Measurements from ENCODE around the gene SAP130.

SAP130 gene

DNA sequence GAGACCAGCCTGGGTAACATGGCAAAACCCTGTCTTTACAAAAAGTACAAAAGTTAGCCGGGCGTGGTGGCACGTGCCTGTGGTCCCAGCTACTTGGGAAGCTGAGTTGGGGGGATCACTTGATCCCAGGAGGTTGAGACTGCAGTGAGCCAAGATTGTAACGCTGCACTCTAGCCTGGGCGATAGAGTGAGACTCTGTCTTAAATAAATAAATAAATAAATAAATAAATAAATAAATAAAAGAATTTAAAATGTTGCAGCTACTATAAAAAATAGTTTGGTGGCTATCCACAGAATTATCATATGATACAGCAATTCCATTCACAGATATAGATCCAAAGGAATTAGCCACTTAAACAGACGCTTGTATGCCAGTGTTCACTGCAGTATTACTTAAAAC is 92.5 kb downstream of the SAP130 start:
- Histone ChIP-seq H3K79me2 (ENCODE audit: control insufficient read depth, insufficient read depth, low read length) (no peaks in the 10 kb centered on the region), H2AK5ac (ENCODE audit: low read length) (no peak overlapping the region), H2BK5ac (ENCODE audit: low read length) (no peak overlapping the region), H3K9ac (ENCODE audit: low read length) (no peak overlapping the region), H2BK15ac (replicated peaks; ENCODE audit: low read depth) (no peak overlapping the region), H3K79me1 (ENCODE audit: low read length) (no peaks in the 10 kb centered on the region), H3K18ac (ENCODE audit: low read length) (no peak overlapping the region), H3K56ac (ENCODE audit: low read length) (no peak overlapping the region), H3K4me3 (ENCODE audit: low read length) (no peak overlapping the region), H3K23ac (ENCODE audit: low read length) (no peak overlapping the region), H3K4me1 (ENCODE audit: control insufficient read depth, low read depth, low read length) (no peaks in the 10 kb centered on the region), H4K8ac (ENCODE audit: low read depth, low read length) (no peak overlapping the region), H2BK120ac (ENCODE audit: low read depth, low read length) (no peak overlapping the region), H4K5ac (ENCODE audit: low read length) (no peak overlapping the region), H3K36me3 (ENCODE audit: control insufficient read depth, insufficient read depth, low read length) (no peaks in the 10 kb centered on the region), H3K4me2 (ENCODE audit: low read length) (no peak overlapping the region), H3K4ac (ENCODE audit: low read depth, low read length) (no peak overlapping the region), H3K27ac (ENCODE audit: low read depth, low read length) (no peak overlapping the region), H3K27me3 (ENCODE audit: insufficient read depth, low read length, poor library complexity) (no peaks in the 10 kb centered on the region)
- WGBS (ENCODE audit: extremely low coverage, insufficient coverage, low lambda C conversion rate) = no CpG with 5 or more reads among the region's 6 CpGs
- no peak for DNase-seq

DNA sequence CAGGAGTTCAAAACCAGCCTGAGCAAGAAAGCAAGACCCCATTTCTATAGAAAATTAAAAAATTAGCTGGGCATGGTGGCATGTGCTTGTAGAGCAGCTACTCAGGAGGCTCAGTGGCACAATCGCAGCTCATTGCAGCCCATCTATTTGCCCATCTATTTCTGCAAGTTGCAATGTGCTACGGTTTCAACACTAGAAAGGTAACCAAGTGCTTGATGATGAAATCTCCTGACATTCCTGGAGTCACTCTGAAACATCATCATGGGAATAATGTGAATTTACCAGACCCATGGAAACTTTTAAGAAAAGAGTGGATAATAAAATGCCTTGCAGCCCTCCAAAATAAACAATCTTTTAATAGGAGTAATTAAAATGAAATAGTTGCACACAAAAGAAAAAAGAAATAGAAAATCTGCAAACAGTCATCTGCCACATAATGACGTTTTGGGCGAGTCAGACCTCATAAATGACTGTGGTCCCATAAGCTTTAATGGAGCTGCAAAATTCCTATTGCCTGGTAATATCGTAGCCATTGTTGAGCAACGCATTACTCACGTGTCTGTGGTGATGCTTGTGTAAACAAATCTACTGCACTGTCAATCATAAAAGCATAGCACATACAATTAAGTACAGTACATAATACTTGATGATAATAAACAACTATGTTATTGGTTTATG is 95.5 kb downstream of the SAP130 start:
- Histone ChIP-seq H3K18ac (ENCODE audit: low read length) (no peak overlapping the region), H2BK120ac (ENCODE audit: low read depth, low read length) (no peak overlapping the region), H2BK15ac (replicated peaks; ENCODE audit: low read depth) (no peak overlapping the region), H3K4me3 (ENCODE audit: low read length) (no peak overlapping the region), H3K23ac (ENCODE audit: low read length) (no peak overlapping the region), H3K27ac (ENCODE audit: low read depth, low read length) (no peak overlapping the region), H2BK5ac (ENCODE audit: low read length) (no peak overlapping the region), H3K4ac (ENCODE audit: low read depth, low read length) (no peak overlapping the region), H4K8ac (ENCODE audit: low read depth, low read length) (no peak overlapping the region), H3K9ac (ENCODE audit: low read length) (no peak overlapping the region), H3K36me3 (ENCODE audit: control insufficient read depth, insufficient read depth, low read length) (no peaks in the 10 kb centered on the region), H3K56ac (ENCODE audit: low read length) (no peak overlapping the region), H3K79me1 (ENCODE audit: low read length) (no peaks in the 10 kb centered on the region), H2AK5ac (ENCODE audit: low read length) (no peak overlapping the region), H3K27me3 (ENCODE audit: insufficient read depth, low read length, poor library complexity) (no peaks in the 10 kb centered on the region), H3K79me2 (ENCODE audit: control insufficient read depth, insufficient read depth, low read length) (no peaks in the 10 kb centered on the region), H4K5ac (ENCODE audit: low read length) (no peak overlapping the region), H3K4me1 (ENCODE audit: control insufficient read depth, low read depth, low read length) (no peaks in the 10 kb centered on the region), H3K4me2 (ENCODE audit: low read length) (no peak overlapping the region)
- DNase-seq = peak; percentile 30
- no CpG with 5 or more reads among the region's 7 CpGs for WGBS (ENCODE audit: extremely low coverage, insufficient coverage, low lambda C conversion rate)

DNA sequence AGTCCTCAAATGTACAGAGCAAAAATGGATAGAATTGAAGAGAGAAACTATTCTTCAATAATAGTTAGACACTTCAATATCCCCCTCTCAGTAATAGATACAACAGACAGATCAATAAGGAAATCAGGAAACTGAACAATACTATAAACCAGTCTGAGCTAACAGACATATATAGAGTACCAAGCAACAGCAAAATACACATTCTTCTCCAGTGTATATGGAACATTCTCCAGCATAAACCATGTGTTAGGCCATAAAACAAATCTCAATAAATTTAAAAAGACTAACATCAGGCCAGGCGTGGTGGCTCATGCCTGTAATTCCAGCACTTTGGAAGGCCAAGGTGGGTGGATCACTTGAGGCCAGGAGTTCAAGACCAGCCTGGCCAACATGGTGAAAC is 98.4 kb downstream of the SAP130 start:
- no peaks in the 10 kb centered on the region for H3K79me2 ChIP-seq (ENCODE audit: control insufficient read depth, insufficient read depth, low read length)
- H3K4me2 ChIP-seq (ENCODE audit: low read length) = no peak overlapping the region
- DNase-seq = no peak
- no peak overlapping the region for H3K56ac ChIP-seq (ENCODE audit: low read length)
- no peak overlapping the region for H4K8ac ChIP-seq (ENCODE audit: low read depth, low read length)
- no peak overlapping the region for H3K23ac ChIP-seq (ENCODE audit: low read length)
- no peaks in the 10 kb centered on the region for H3K36me3 ChIP-seq (ENCODE audit: control insufficient read depth, insufficient read depth, low read length)
- H3K27ac ChIP-seq (ENCODE audit: low read depth, low read length) = no peak overlapping the region
- no peak overlapping the region for H4K5ac ChIP-seq (ENCODE audit: low read length)
- no peak overlapping the region for H3K9ac ChIP-seq (ENCODE audit: low read length)
- no peaks in the 10 kb centered on the region for H3K27me3 ChIP-seq (ENCODE audit: insufficient read depth, low read length, poor library complexity)
- H2BK5ac ChIP-seq (ENCODE audit: low read length) = no peak overlapping the region
- WGBS (ENCODE audit: extremely low coverage, insufficient coverage, low lambda C conversion rate) = no CpG with 5 or more reads among the region's 1 CpG
- H2BK15ac ChIP-seq (replicated peaks; ENCODE audit: low read depth) = no peak overlapping the region
- H3K18ac ChIP-seq (ENCODE audit: low read length) = no peak overlapping the region
- no peak overlapping the region for H3K4me3 ChIP-seq (ENCODE audit: low read length)
- no peak overlapping the region for H3K4ac ChIP-seq (ENCODE audit: low read depth, low read length)
- H3K79me1 ChIP-seq (ENCODE audit: low read length) = no peaks in the 10 kb centered on the region
- no peak overlapping the region for H2BK120ac ChIP-seq (ENCODE audit: low read depth, low read length)
- no peak overlapping the region for H2AK5ac ChIP-seq (ENCODE audit: low read length)
- H3K4me1 ChIP-seq (ENCODE audit: control insufficient read depth, low read depth, low read length) = no peaks in the 10 kb centered on the region

DNA sequence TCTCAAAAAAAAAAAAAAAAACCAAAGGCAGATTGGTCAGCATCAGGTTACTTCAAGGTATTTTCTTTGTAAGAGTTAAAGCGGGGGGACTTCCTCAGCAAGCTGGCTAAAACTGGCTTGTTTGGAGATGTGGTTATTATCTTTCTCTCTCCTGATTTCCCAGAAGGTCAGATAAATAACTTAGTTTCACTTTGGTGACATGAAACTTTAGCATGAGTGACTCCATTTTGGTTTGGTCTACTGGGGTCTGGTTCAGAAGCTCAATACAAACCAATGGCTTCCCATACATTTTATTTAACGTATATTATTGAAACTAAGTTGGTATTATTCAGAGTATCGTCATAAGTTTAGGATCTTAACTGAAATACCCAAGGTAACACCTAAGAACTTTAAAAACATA is 100.5 kb downstream of the SAP130 start:
- DNase-seq = no peak
- Histone ChIP-seq H3K36me3 (ENCODE audit: control insufficient read depth, insufficient read depth, low read length) (no peaks in the 10 kb centered on the region), H3K4me1 (ENCODE audit: control insufficient read depth, low read depth, low read length) (no peaks in the 10 kb centered on the region), H3K27ac (ENCODE audit: low read depth, low read length) (no peak overlapping the region), H3K4me3 (ENCODE audit: low read length) (no peak overlapping the region), H4K8ac (ENCODE audit: low read depth, low read length) (no peak overlapping the region), H3K9ac (ENCODE audit: low read length) (no peak overlapping the region), H4K5ac (ENCODE audit: low read length) (no peak overlapping the region), H3K79me2 (ENCODE audit: control insufficient read depth, insufficient read depth, low read length) (no peaks in the 10 kb centered on the region), H2BK120ac (ENCODE audit: low read depth, low read length) (no peak overlapping the region), H2BK5ac (ENCODE audit: low read length) (no peak overlapping the region), H2AK5ac (ENCODE audit: low read length) (no peak overlapping the region), H3K56ac (ENCODE audit: low read length) (no peak overlapping the region), H2BK15ac (replicated peaks; ENCODE audit: low read depth) (no peak overlapping the region), H3K18ac (ENCODE audit: low read length) (no peak overlapping the region), H3K4me2 (ENCODE audit: low read length) (no peak overlapping the region), H3K4ac (ENCODE audit: low read depth, low read length) (no peak overlapping the region), H3K79me1 (ENCODE audit: low read length) (no peaks in the 10 kb centered on the region), H3K23ac (ENCODE audit: low read length) (no peak overlapping the region), H3K27me3 (ENCODE audit: insufficient read depth, low read length, poor library complexity) (no peaks in the 10 kb centered on the region)
- whole genome bisulfite sequencing (ENCODE audit: extremely low coverage, insufficient coverage, low lambda C conversion rate) = no CpG with 5 or more reads among the region's 3 CpGs

DNA sequence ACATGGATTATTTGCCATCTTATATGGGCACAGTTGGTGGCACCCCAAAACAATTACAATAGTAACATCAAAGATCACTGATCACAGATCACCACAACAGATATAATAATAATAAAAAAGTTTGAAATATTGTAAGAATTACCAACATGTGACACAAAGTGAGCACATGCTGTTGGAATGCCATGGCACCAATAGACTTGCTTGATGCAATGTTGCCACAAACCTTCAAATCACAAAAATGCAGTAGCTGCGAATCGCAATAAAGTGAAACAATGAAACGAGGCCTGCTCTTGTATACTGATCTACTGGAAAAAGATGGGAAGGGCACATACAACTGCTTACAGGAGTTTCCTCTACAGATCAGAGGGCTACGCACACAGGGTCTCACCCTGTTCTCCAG is 109.9 kb downstream of the SAP130 start:
- no peak overlapping the region for H3K4me3 ChIP-seq (ENCODE audit: low read length)
- no peak overlapping the region for H2BK5ac ChIP-seq (ENCODE audit: low read length)
- no peak overlapping the region for H3K23ac ChIP-seq (ENCODE audit: low read length)
- H3K79me1 ChIP-seq (ENCODE audit: low read length) = no peaks in the 10 kb centered on the region
- H2AK5ac ChIP-seq (ENCODE audit: low read length) = no peak overlapping the region
- H3K27ac ChIP-seq (ENCODE audit: low read depth, low read length) = no peak overlapping the region
- H3K79me2 ChIP-seq (ENCODE audit: control insufficient read depth, insufficient read depth, low read length) = no peaks in the 10 kb centered on the region
- H3K4me1 ChIP-seq (ENCODE audit: control insufficient read depth, low read depth, low read length) = no peaks in the 10 kb centered on the region
- no peaks in the 10 kb centered on the region for H3K27me3 ChIP-seq (ENCODE audit: insufficient read depth, low read length, poor library complexity)
- no peaks in the 10 kb centered on the region for H3K36me3 ChIP-seq (ENCODE audit: control insufficient read depth, insufficient read depth, low read length)
- DNase-seq = no peak
- H3K56ac ChIP-seq (ENCODE audit: low read length) = no peak overlapping the region
- no CpG with 5 or more reads among the region's 4 CpGs for WGBS (ENCODE audit: extremely low coverage, insufficient coverage, low lambda C conversion rate)
- no peak overlapping the region for H2BK120ac ChIP-seq (ENCODE audit: low read depth, low read length)
- H3K4ac ChIP-seq (ENCODE audit: low read depth, low read length) = no peak overlapping the region
- no peak overlapping the region for H3K4me2 ChIP-seq (ENCODE audit: low read length)
- H3K9ac ChIP-seq (ENCODE audit: low read length) = no peak overlapping the region
- H3K18ac ChIP-seq (ENCODE audit: low read length) = no peak overlapping the region
- H4K5ac ChIP-seq (ENCODE audit: low read length) = no peak overlapping the region
- H4K8ac ChIP-seq (ENCODE audit: low read depth, low read length) = no peak overlapping the region
- no peak overlapping the region for H2BK15ac ChIP-seq (replicated peaks; ENCODE audit: low read depth)

DNA sequence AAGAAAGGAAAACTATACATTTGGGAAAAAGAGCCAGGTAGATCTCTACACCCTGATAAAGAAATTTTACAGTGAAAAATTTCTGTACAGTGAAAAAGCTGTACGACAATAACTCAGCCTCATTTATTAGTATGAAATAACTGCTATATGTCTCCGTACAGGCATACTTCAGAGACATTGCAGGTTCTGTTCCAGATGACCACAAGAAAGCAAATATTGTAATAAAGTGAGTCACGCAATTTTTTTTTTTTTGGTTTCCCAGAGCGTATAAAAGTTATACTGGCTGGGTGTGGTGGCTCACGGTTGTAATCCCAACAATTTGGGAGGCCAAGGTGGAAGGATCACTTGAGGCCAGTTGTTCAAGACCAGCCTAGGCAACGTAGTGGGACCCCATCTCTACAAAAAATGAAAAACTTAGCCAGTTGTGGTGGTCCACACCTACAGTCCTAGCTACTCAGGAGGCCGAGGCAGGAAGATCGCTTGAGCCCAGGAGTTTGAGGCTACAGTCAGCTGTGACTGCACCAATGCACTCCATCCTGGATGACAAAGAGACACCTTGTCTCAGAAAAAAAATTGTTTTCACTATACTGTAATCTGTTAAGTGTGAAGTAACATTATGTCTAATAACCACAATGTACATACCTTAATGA is 113.9 kb downstream of the SAP130 start:
- H2BK15ac ChIP-seq (replicated peaks; ENCODE audit: low read depth) = no peak overlapping the region
- no peaks in the 10 kb centered on the region for H3K79me2 ChIP-seq (ENCODE audit: control insufficient read depth, insufficient read depth, low read length)
- H3K79me1 ChIP-seq (ENCODE audit: low read length) = no peaks in the 10 kb centered on the region
- H3K4me2 ChIP-seq (ENCODE audit: low read length) = no peak overlapping the region
- H3K27me3 ChIP-seq (ENCODE audit: insufficient read depth, low read length, poor library complexity) = no peaks in the 10 kb centered on the region
- no peak overlapping the region for H3K23ac ChIP-seq (ENCODE audit: low read length)
- H3K4me1 ChIP-seq (ENCODE audit: control insufficient read depth, low read depth, low read length) = no peaks in the 10 kb centered on the region
- H2BK5ac ChIP-seq (ENCODE audit: low read length) = no peak overlapping the region
- no peak overlapping the region for H2BK120ac ChIP-seq (ENCODE audit: low read depth, low read length)
- no peak overlapping the region for H3K18ac ChIP-seq (ENCODE audit: low read length)
- no peak for DNase-seq
- no peaks in the 10 kb centered on the region for H3K36me3 ChIP-seq (ENCODE audit: control insufficient read depth, insufficient read depth, low read length)
- no peak overlapping the region for H3K9ac ChIP-seq (ENCODE audit: low read length)
- H3K4me3 ChIP-seq (ENCODE audit: low read length) = no peak overlapping the region
- H3K27ac ChIP-seq (ENCODE audit: low read depth, low read length) = no peak overlapping the region
- H3K56ac ChIP-seq (ENCODE audit: low read length) = no peak overlapping the region
- H4K5ac ChIP-seq (ENCODE audit: low read length) = no peak overlapping the region
- H4K8ac ChIP-seq (ENCODE audit: low read depth, low read length) = no peak overlapping the region
- no peak overlapping the region for H2AK5ac ChIP-seq (ENCODE audit: low read length)
- WGBS (ENCODE audit: extremely low coverage, insufficient coverage, low lambda C conversion rate) = no CpG with 5 or more reads among the region's 8 CpGs
- no peak overlapping the region for H3K4ac ChIP-seq (ENCODE audit: low read depth, low read length)

All from mesendoderm (in vitro differentiated cells).